PC-3 (cell line): ENCODE measurements around the gene SMPD1. TPM values are rescaled to one million over a fixed set of nuclear protein-coding genes. Genes with fewer than 3 reads are reported as not detected.
A peak's percentile ranks its signal among the peaks of the same experiment; 100 is the strongest.

Experiments used
- ATAC-seq: fragments of 200-7000 bp; cut with Tn5 transposase; 2 replicates; pipeline ENCODE4 v1.9.1; 2020; ENCODE audit warnings: mild to moderate bottlenecking, moderate library complexity
- BruUV-seq: library from RNA; stranded (reverse); fragments of 400-500 nt; replicated peaks from 2 replicates; lab custom pipeline; 2021; lab: Mats Ljungman, UMichigan
- CTCF ChIA-PET: fragments of 300-600 bp; sonication (Branson Sonifier 250); formaldehyde crosslinking; loops from one replicate; lab custom pipeline; 2022; ENCODE audit warnings: antibody characterized with exemption; lab: Charles Lee
- POLR2A ChIA-PET: fragments of 300-600 bp; sonication (Branson Sonifier 250); formaldehyde crosslinking; loops from one replicate; lab custom pipeline; 2022; ENCODE audit warnings: antibody characterized with exemption; ENCODE audit not compliant: unreplicated experiment; lab: Charles Lee
- DNase-seq: peaks from one replicate; pipeline ENCODE4 v3.0.0-alpha.2; 2015
- H2AFZ ChIP-seq: fragments of 300-600 bp; sonication (generic); 2 replicates; pipeline ENCODE4 v1.6.0; 2016; ENCODE audit warnings: antibody characterized with exemption, low read length
- H3F3A ChIP-seq: fragments of 300-600 bp; sonication (generic); one replicate; pipeline ENCODE4 v1.6.0; 2017; ENCODE audit warnings: antibody characterized with exemption, low read length, control low read depth, mild to moderate bottlenecking; ENCODE audit not compliant: unreplicated experiment
- H3K27ac ChIP-seq: fragments of 300-600 bp; sonication (generic); 2 replicates; pipeline ENCODE4 v1.5.1; 2016; ENCODE audit warnings: mild to moderate bottlenecking, low read length
- H3K27me3 ChIP-seq: fragments of 300-600 bp; sonication (generic); 2 replicates; pipeline ENCODE4 v1.6.1; 2016; ENCODE audit warnings: low read length, mixed read lengths
- H3K36me3 ChIP-seq: fragments of 300-600 bp; sonication (generic); 2 replicates; pipeline ENCODE4 v1.6.1; 2016; ENCODE audit warnings: low read depth, mixed run types, low read length, mixed read lengths
- H3K4me1 ChIP-seq: fragments of 300-600 bp; sonication (generic); 2 replicates; pipeline ENCODE4 v1.5.1; 2016; ENCODE audit warnings: low read length; ENCODE audit not compliant: insufficient read depth
- H3K4me2 ChIP-seq: fragments of 300-600 bp; sonication (generic); 2 replicates; pipeline ENCODE4 v1.6.0; 2016; ENCODE audit warnings: low read length
- H3K4me3 ChIP-seq: fragments of 300-600 bp; sonication (generic); 2 replicates; pipeline ENCODE4 v1.5.1; 2016; ENCODE audit warnings: mild to moderate bottlenecking, low read length, mixed read lengths
- H3K79me2 ChIP-seq: fragments of 300-600 bp; sonication (generic); 2 replicates; pipeline ENCODE4 v1.6.1; 2017; ENCODE audit warnings: low read length, mixed read lengths
- H3K9ac ChIP-seq: fragments of 300-600 bp; sonication (generic); 2 replicates; pipeline ENCODE4 v1.6.0; 2016; ENCODE audit warnings: mild to moderate bottlenecking, low read length
- H3K9me2 ChIP-seq: fragments of 300-600 bp; sonication (generic); replicated peaks from 2 replicates; pipeline ENCODE4 v1.6.1; 2016; ENCODE audit warnings: mixed run types, low read length, mixed read lengths
- H3K9me3 ChIP-seq: fragments of 300-600 bp; sonication (generic); 2 replicates; pipeline ENCODE4 v1.6.1; 2016; ENCODE audit warnings: low read length, mixed read lengths
- H4K20me1 ChIP-seq: fragments of 300-600 bp; sonication (generic); 2 replicates; pipeline ENCODE4 v1.6.1; 2016; ENCODE audit warnings: low read length, mixed read lengths
- EZH2 ChIP-seq: fragments of 300-600 bp; sonication (generic); IDR thresholded peaks from one replicate; pipeline ENCODE4 v1.6.1; 2017; ENCODE audit warnings: antibody characterized with exemption, mild to moderate bottlenecking, low read length; ENCODE audit not compliant: unreplicated experiment
- EZH2phosphoT487 ChIP-seq: fragments of 300-600 bp; sonication (generic); IDR thresholded peaks from 2 replicates; pipeline ENCODE4 v1.6.1; 2018; ENCODE audit warnings: mild to moderate bottlenecking, antibody characterized with exemption, low read length, borderline replicate concordance
- intact Hi-C: fragments of 100-400 bp; cut with micrococcal nuclease; formaldehyde crosslinking; loops from 2 replicates; pipeline ENCODE4 v1.9.0; 2023
- total RNA-seq: library from RNA; depleted of rRNA; stranded (reverse); fragments of >200 nt; gene quantifications from 2 replicates; pipeline ENCODE4 v1.2.3, GENCODE V29; 2014
- TF ChIP-seq, protein P1 (sequence below): fragments of 300-600 bp; sonication (generic); conservative IDR thresholded peaks from 2 replicates; pipeline ENCODE4 v1.5.1; 2017; ENCODE audit warnings: antibody characterized with exemption, low read depth, mild to moderate bottlenecking, low read length

SMPD1 gene
- total RNA-seq, 1 experiment from 2014 or later: 12.1 TPM

DNA sequence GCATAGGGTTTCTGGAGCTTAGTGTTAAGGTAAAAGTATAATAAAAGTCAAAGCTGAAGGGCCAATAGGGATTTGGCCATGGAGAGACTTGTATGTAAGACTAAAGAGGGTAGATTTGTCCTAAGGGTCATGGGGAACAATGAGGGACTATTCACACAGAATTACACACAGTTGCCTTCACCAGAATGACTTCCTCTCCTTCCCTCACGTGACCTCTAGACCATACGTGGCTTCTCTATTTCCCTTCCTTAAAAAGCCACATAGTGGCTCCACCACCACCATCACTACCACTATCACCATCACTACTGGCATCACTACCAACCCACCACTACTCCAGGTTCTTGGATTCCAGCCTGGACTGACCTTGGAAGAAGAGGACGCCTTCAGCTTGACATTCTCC is 47.7 kb downstream of the SMPD1 start:
- no peak overlapping the region for H3K9ac ChIP-seq
- no peaks in the 10 kb centered on the region for H3K9me2 ChIP-seq
- no peaks in the 10 kb centered on the region for H4K20me1 ChIP-seq
- no peaks in the 10 kb centered on the region for H3K36me3 ChIP-seq
- ChIA-PET POLR2A (no interaction called here), CTCF (interaction anchor here (1.2 kb wide), 2 partner anchors 19 to 59 kb away, joined by 3 read pairs; no protein-coding TSS in a partner anchor)
- no peaks in the 10 kb centered on the region for H3F3A ChIP-seq
- H3K9me3 ChIP-seq: no peaks in the 10 kb centered on the region
- H3K79me2 ChIP-seq: no peaks in the 10 kb centered on the region
- TF ChIP-seq EZH2phosphoT487 (no peak), EZH2 (no peak)
- TF ChIP-seq, protein P1, sequence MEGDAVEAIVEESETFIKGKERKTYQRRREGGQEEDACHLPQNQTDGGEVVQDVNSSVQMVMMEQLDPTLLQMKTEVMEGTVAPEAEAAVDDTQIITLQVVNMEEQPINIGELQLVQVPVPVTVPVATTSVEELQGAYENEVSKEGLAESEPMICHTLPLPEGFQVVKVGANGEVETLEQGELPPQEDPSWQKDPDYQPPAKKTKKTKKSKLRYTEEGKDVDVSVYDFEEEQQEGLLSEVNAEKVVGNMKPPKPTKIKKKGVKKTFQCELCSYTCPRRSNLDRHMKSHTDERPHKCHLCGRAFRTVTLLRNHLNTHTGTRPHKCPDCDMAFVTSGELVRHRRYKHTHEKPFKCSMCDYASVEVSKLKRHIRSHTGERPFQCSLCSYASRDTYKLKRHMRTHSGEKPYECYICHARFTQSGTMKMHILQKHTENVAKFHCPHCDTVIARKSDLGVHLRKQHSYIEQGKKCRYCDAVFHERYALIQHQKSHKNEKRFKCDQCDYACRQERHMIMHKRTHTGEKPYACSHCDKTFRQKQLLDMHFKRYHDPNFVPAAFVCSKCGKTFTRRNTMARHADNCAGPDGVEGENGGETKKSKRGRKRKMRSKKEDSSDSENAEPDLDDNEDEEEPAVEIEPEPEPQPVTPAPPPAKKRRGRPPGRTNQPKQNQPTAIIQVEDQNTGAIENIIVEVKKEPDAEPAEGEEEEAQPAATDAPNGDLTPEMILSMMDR: no peak
- BruUV-seq: no TSS peak
- DNase-seq (no peak), ATAC-seq (no peak)
- H3K27ac ChIP-seq: no peak overlapping the region
- no peak overlapping the region for H3K4me3 ChIP-seq
- no peaks in the 10 kb centered on the region for H3K4me1 ChIP-seq
- H2AFZ ChIP-seq: no peak overlapping the region
- H3K4me2 ChIP-seq: no peak overlapping the region
- no peaks in the 10 kb centered on the region for H3K27me3 ChIP-seq
- intact Hi-C loops: loop anchor here (5.0 kb wide), 1 partner anchor 229 kb away; no protein-coding TSS in a partner anchor

DNA sequence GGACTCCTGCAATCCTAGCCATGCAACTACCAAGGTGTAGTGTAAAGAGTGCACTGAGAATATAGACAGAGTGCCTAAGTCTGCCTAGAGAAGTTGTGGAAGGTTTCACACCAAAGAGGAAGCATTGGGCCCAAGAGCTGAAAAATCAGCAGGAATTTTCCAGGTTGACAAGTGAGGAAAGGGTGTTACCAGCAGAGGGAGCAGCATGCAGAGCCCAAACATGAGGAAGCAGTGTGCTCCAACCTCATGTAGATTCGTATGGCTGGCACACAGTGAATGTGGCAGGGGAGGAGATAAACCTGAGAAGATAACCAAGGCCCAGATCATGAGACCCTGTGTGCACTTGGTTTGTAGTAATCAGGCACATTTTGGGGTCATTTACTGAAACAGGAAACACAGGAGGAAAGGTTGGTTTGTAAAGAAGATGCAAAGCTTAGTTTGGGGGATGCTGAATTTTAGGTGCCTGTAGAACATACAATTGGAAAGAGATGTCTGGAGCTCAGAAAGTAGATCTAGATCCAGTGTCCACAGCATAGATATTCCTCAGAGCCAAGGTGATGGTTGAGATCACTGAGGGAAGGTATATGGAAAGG is 48.8 kb downstream of the SMPD1 start:
- Histone ChIP-seq H4K20me1 (no peaks in the 10 kb centered on the region), H3K36me3 (no peaks in the 10 kb centered on the region), H3F3A (no peaks in the 10 kb centered on the region), H3K27ac (no peak overlapping the region), H3K4me3 (no peak overlapping the region), H3K9me3 (no peaks in the 10 kb centered on the region), H3K4me1 (no peaks in the 10 kb centered on the region), H3K27me3 (no peaks in the 10 kb centered on the region), H2AFZ (no peak overlapping the region; the same call in 1 of the 2 replicates), H3K79me2 (no peaks in the 10 kb centered on the region), H3K4me2 (no peak overlapping the region), H3K9me2 (no peaks in the 10 kb centered on the region), H3K9ac (no peak overlapping the region)
- TF ChIP-seq EZH2phosphoT487: no peak
- TF ChIP-seq, protein P1: peak; percentile 66
- no peak for TF ChIP-seq EZH2
- intact Hi-C loops: loop anchor here (1.0 to 5.0 kb wide), 2 partner anchors 66 to 228 kb away; no protein-coding TSS in a partner anchor
- ChIA-PET POLR2A (no interaction called here), CTCF (interaction anchor here (1.0 to 1.2 kb wide), 2 partner anchors 20 to 60 kb away, joined by 3 to 5 read pairs; no protein-coding TSS in a partner anchor)
- DNase-seq (peak; percentile 52), ATAC-seq (peak; percentile 46; the same call in 1 of the 2 replicates)
- BruUV-seq: no TSS peak

DNA sequence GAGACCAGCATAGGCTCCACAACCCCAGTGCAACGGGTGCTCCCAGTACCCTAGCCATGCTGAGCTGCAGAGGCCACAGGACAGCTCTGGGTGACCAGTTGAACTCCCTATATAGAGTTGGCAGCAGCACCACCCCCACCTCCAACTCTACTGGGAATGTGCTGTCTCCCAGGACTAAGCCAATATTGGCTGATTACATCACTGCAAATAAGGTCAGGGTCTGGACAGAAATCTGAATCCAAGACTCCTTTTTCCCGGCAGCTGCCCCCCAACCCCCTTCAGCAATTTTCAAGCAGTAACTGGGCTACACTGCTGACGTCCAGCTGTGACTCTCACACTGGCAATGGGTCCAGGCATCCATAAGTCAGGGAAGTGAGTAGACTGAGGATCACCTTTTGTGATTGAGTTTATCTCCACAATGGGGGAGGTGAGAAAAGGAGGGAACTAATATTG is 50.7 kb downstream of the SMPD1 start, which contains the start of gene HPX:
HPX (minus strand) TSS at position 82 of the 453 bp plus-strand sequence; CDS start at position 58, 24 bp downstream.
- no peak within 1 kb of the TSS for H3K27ac ChIP-seq

More for the DNA sequence above, 50.7 kb downstream of the SMPD1 start, which contains the start of gene HPX:
- Histone ChIP-seq H3K9ac (no peak within 1 kb of the TSS), H3F3A (no peaks in the 10 kb centered on the region), H3K27me3 (no peaks in the 10 kb centered on the region), H3K4me3 (no peak within 1 kb of the TSS), H3K9me2 (no peaks in the 10 kb centered on the region), H3K4me2 (no peak within 1 kb of the TSS), H3K4me1 (no peaks in the 10 kb centered on the region), H3K36me3 (no peaks in the 10 kb centered on the region), H3K79me2 (no peaks in the 10 kb centered on the region), H2AFZ (no peak within 1 kb of the TSS), H3K9me3 (no peaks in the 10 kb centered on the region), H4K20me1 (no peaks in the 10 kb centered on the region)
- POLR2A ChIA-PET: no interaction called here
- DNase-seq: no peak
- ATAC-seq: no peak
- BruUV-seq: no TSS peak
- TF ChIP-seq, protein P1: no peak
- no peak for TF ChIP-seq EZH2
- TF ChIP-seq EZH2phosphoT487: no peak
- intact Hi-C loops: no loop called here
- CTCF ChIA-PET: interaction anchor here (0.5 to 0.8 kb wide), 2 partner anchors 14 to 62 kb away, joined by 4 read pairs; no protein-coding TSS in a partner anchor
